Neural cell (in vitro differentiated cells): ENCODE measurements around the gene ZSWIM8.

Source experiments
- CTCF ChIP-seq: fragments of 450-650 bp; IDR thresholded peaks from 2 replicates; pipeline ENCODE4 v1.5.1; 2014; ENCODE audit warnings: antibody characterized with exemption, mild to moderate bottlenecking, moderate library complexity; ENCODE audit not compliant: poor library complexity, severe bottlenecking
- EZH2 ChIP-seq: fragments of 200-600, 300-800 bp; shearing (Covaris generic), sonication (generic); IDR thresholded peaks from 2 replicates; pipeline ENCODE4 v1.6.1; 2014; ENCODE audit warnings: antibody characterized with exemption, low read length, borderline replicate concordance, mild to moderate bottlenecking; ENCODE audit not compliant: insufficient read depth, poor library complexity, severe bottlenecking
- REST ChIP-seq: IDR thresholded peaks from 2 replicates; pipeline ENCODE4 v1.6.1; 2012; ENCODE audit warnings: borderline replicate concordance

GRCh38 chr10:73779539-73780197, 5.7 kb upstream of the ZSWIM8 start:
- TF ChIP-seq CTCF (no peak), EZH2 (no peak), REST (no peak)
